H1 (cell line): Measurements from ENCODE around the gene MEF2C. TPM values are rescaled to one million over a fixed set of nuclear protein-coding genes. Genes with fewer than 3 reads are reported as not detected.

Experiments
- CTCF ChIA-PET: fragments of 300-600 bp; sonication (Branson Sonifier 250); formaldehyde crosslinking; loops from one replicate; lab custom pipeline; 2021; ENCODE audit not compliant: partially characterized antibody; lab: Charles Lee
- POLR2A ChIA-PET: fragments of 300-600 bp; sonication (Branson Sonifier 250); formaldehyde crosslinking; loops from one replicate; lab custom pipeline; 2021; ENCODE audit warnings: inconsistent platforms; ENCODE audit not compliant: partially characterized antibody; lab: Charles Lee
- DNase-seq, 2 experiments: peaks; one replicate each; pipeline versions ENCODE4 v3.0.0 to v3.0.0-alpha.2; 2010 to 2022; ENCODE audit warnings: low spot score in 2 of 2, low read depth in 1 of 2, mixed read lengths in 1 of 2
- FAIRE-seq: peaks from 2 replicates; lab custom pipeline; 2011; peaks lifted over from hg19 to GRCh38; lab: Jason Lieb, UNC
- H2AFZ ChIP-seq: 2 replicates; pipeline ENCODE4 v1.8.1; 2012; ENCODE audit warnings: low read length, inconsistent platforms
- H2AK5ac ChIP-seq: 2 replicates; pipeline ENCODE4 v1.6.1; 2013; ENCODE audit warnings: low read depth, low read length
- H2BK120ac ChIP-seq: replicated peaks from 2 replicates; pipeline ENCODE3; 2013; ENCODE audit warnings: low read depth, low read length, inconsistent platforms
- H2BK12ac ChIP-seq: 2 replicates; pipeline ENCODE4 v1.6.1; 2013; ENCODE audit warnings: low read depth, low read length
- H2BK15ac ChIP-seq: 2 replicates; pipeline ENCODE4 v1.6.1; 2013; ENCODE audit warnings: low read length
- H2BK20ac ChIP-seq: 2 replicates; pipeline ENCODE4 v1.6.1; 2013; ENCODE audit warnings: low read length
- H2BK5ac ChIP-seq: 2 replicates; pipeline ENCODE4 v1.6.1; 2013; ENCODE audit warnings: low read depth, low read length
- H3K14ac ChIP-seq: 2 replicates; pipeline ENCODE4 v1.6.1; 2013; ENCODE audit warnings: inconsistent platforms; ENCODE audit not compliant: insufficient read length
- H3K18ac ChIP-seq: 2 replicates; pipeline ENCODE4 v1.6.1; 2013; ENCODE audit warnings: low read length; ENCODE audit errors: extremely low read depth
- H3K23ac ChIP-seq: 2 replicates; pipeline ENCODE4 v1.6.1; 2013; ENCODE audit warnings: inconsistent platforms; ENCODE audit not compliant: insufficient read length
- H3K23me2 ChIP-seq: 2 replicates; pipeline ENCODE4 v1.6.1; 2013; ENCODE audit warnings: low read depth, low read length
- H3K27ac ChIP-seq: 2 replicates; pipeline ENCODE4 v1.6.1; 2011; ENCODE audit warnings: low read depth, low read length, inconsistent platforms
- H3K27me3 ChIP-seq, 4 experiments: replicated peaks in 1 of 4; 1 replicate in 1 of 4; 2 replicates in 3 of 4; pipeline versions ENCODE4 v1.6.1 to v1.8.1; 2011 to 2013; ENCODE audit warnings: low read length in 3 of 4, mild to moderate bottlenecking in 3 of 4, inconsistent platforms in 2 of 4, mixed read lengths in 2 of 4, moderate library complexity in 1 of 4; ENCODE audit not compliant: control insufficient read depth in 3 of 4, insufficient read depth in 3 of 4; ENCODE audit errors: extremely low read depth in 1 of 4
- H3K36me3 ChIP-seq, 4 experiments: 2 replicates each; pipeline versions ENCODE4 v1.6.1 to v1.8.1; 2011 to 2013; ENCODE audit warnings: mild to moderate bottlenecking in 4 of 4, low read length in 3 of 4, moderate library complexity in 2 of 4, control low read depth in 1 of 4, inconsistent platforms in 1 of 4; ENCODE audit not compliant: insufficient read depth in 4 of 4, control insufficient read depth in 2 of 4
- H3K4ac ChIP-seq: replicated peaks from 2 replicates; pipeline ENCODE3; 2013; ENCODE audit warnings: low read length, low read depth, mixed read lengths, inconsistent platforms; ENCODE audit not compliant: insufficient read length
- H3K4me1 ChIP-seq, 4 experiments: replicated peaks in 1 of 4; 1 replicate in 1 of 4; 2 replicates in 3 of 4; pipeline versions ENCODE4 v1.6.1 to v1.8.1; 2011 to 2013; ENCODE audit warnings: low read length in 3 of 4, inconsistent platforms in 2 of 4, mixed read lengths in 1 of 4; ENCODE audit not compliant: insufficient read depth in 4 of 4, control insufficient read depth in 3 of 4
- H3K4me2 ChIP-seq, 2 experiments: 2 replicates each; pipeline versions ENCODE4 v1.6.1 to v1.8.1; 2011 to 2013; ENCODE audit warnings: low read depth in 2 of 2, low read length in 2 of 2, control low read depth in 1 of 2, inconsistent platforms in 1 of 2, mild to moderate bottlenecking in 1 of 2; ENCODE audit not compliant: insufficient read depth in 1 of 2
- H3K4me3 ChIP-seq, 4 experiments: fragments of 200-600, 300-600 bp in 1 of 4; sonication (generic), shearing (Covaris generic), sonication (Bioruptor Twin) in 1 of 4; 2 replicates each; pipeline versions ENCODE4 v1.5.1 to v1.8.1; 2011 to 2016; ENCODE audit warnings: low read length in 4 of 4, low read depth in 3 of 4, control low read depth in 2 of 4, inconsistent platforms in 2 of 4, mild to moderate bottlenecking in 2 of 4, mixed read lengths in 1 of 4, moderate library complexity in 1 of 4; ENCODE audit not compliant: insufficient read depth in 2 of 4; ENCODE audit errors: extremely low read depth in 1 of 4
- H3K56ac ChIP-seq: replicated peaks from 2 replicates; pipeline ENCODE3; 2013; ENCODE audit warnings: low read depth, mild to moderate bottlenecking, mixed read lengths, low read length, inconsistent platforms; ENCODE audit not compliant: insufficient read length
- H3K79me1 ChIP-seq: 2 replicates; pipeline ENCODE4 v1.6.1; 2013; ENCODE audit warnings: low read depth, low read length, control low read depth
- H3K79me2 ChIP-seq, 2 experiments: 2 replicates each; pipeline versions ENCODE4 v1.6.1 to v1.8.1; 2012 to 2013; ENCODE audit warnings: low read length in 2 of 2, mild to moderate bottlenecking in 2 of 2, inconsistent platforms in 1 of 2; ENCODE audit not compliant: insufficient read depth in 2 of 2, control insufficient read depth in 1 of 2
- H3K9ac ChIP-seq, 4 experiments: replicated peaks in 1 of 4; 1 replicate in 1 of 4; 2 replicates in 3 of 4; pipeline versions ENCODE4 v1.6.1 to v1.8.1; 2011 to 2013; ENCODE audit warnings: low read depth in 3 of 4, low read length in 3 of 4, control low read depth in 2 of 4, mild to moderate bottlenecking in 2 of 4, moderate library complexity in 2 of 4, inconsistent platforms in 1 of 4; ENCODE audit errors: extremely low read depth in 1 of 4
- H3K9me3 ChIP-seq, 2 experiments: 2 replicates each; pipeline versions ENCODE4 v1.6.1 to v1.8.1; 2012 to 2013; ENCODE audit warnings: mild to moderate bottlenecking in 2 of 2, moderate library complexity in 2 of 2, control low read depth in 1 of 2, inconsistent platforms in 1 of 2, low read depth in 1 of 2, low read length in 1 of 2, mixed read lengths in 1 of 2; ENCODE audit not compliant: insufficient read depth in 2 of 2
- H4K20me1 ChIP-seq, 2 experiments: replicated peaks in 1 of 2; 2 replicates each; pipeline versions ENCODE3 to v1.8.1; 2011 to 2013; ENCODE audit warnings: inconsistent platforms in 2 of 2, low read length in 2 of 2, mild to moderate bottlenecking in 1 of 2; ENCODE audit not compliant: insufficient read depth in 2 of 2, control insufficient read depth in 1 of 2
- H4K5ac ChIP-seq: 2 replicates; pipeline ENCODE4 v1.6.1; 2013; ENCODE audit warnings: low read length, low read depth, mixed read lengths, inconsistent platforms; ENCODE audit not compliant: insufficient read length
- H4K8ac ChIP-seq: 2 replicates; pipeline ENCODE4 v1.8.0; 2013; ENCODE audit warnings: mild to moderate bottlenecking, moderate library complexity, low read length, inconsistent platforms; ENCODE audit not compliant: insufficient read depth; ENCODE audit errors: extremely low read depth
- H4K91ac ChIP-seq: replicated peaks from 2 replicates; pipeline ENCODE3; 2013; ENCODE audit warnings: low read length, mixed read lengths, inconsistent platforms; ENCODE audit not compliant: insufficient read length
- WGBS, 2 experiments: shearing (Covaris generic) in 1 of 2; methylation state at CpG; one replicate each; pipeline versions ENCODE4 v1.1.6 to v1.1.7; 2013 to 2015; ENCODE audit warnings: low lambda C conversion rate in 2 of 2, mixed read lengths in 2 of 2, inconsistent platforms in 1 of 2, low coverage in 1 of 2, missing lambda C conversion rate in 1 of 2; ENCODE audit not compliant: insufficient replicate concordance in 2 of 2, insufficient coverage in 1 of 2, insufficient read length in 1 of 2; ENCODE audit errors: extremely low coverage in 1 of 2, missing lambda C conversion rate in 1 of 2; 5-methylcytosine and 5-hydroxymethylcytosine counted together
- polyA plus RNA-seq, 7 experiments: library from polyadenylated mRNA; depleted of rRNA in 3 of 7; stranded (reverse) in 5 of 7; unstranded in 2 of 7; fragments of >200 nt in 5 of 7; fragments of 200-250 nt in 2 of 7; gene quantifications; 1 replicate in 5 of 7; 2 replicates in 1 of 7; 4 replicates in 1 of 7; pipeline versions ENCODE4 v1.2.1 to v1.2.3, GENCODE V29; 2011 to 2013; ENCODE audit warnings: missing spikeins in 2 of 7, mixed read lengths in 2 of 7
- total RNA-seq: library from RNA; stranded (reverse); fragmentation: NEBNext Ultra II Directional; extraction: Animal tissue kit (Norgen Biotek cat#: 25700); gene quantifications from 2 replicates; pipeline ENCODE4 v1.2.1, GENCODE V29; 2021

Gene MEF2C
- total and polyA plus RNA-seq, 2 of the 8 experiments (the other 6 are each of a cell fraction or from before 2014, with no cell fraction given) = 0.59 to 0.99 TPM

DNA sequence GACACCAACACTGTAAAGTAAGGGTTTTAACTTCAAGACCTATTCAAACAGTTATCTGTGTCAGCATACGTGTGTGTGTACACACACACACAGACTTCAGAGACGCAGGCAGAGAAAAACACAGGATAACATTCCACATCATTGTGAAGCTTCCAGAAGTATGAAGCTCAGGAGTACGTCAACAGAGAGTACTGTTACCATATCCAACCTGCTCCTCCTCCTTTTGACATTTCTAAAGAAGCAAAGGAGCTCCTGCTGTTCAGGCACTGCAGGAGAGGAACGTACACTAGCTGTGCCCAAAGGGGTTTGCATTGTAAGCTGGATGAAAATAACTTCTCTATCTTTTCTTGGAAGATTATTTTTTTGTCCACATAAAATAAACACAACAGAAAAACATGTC is 180.7 kb downstream of the MEF2C start:
- no peaks in the 10 kb centered on the region for H3K27me3 ChIP-seq
- H2AK5ac ChIP-seq = no peak overlapping the region
- H2BK20ac ChIP-seq = no peak overlapping the region
- H2AFZ ChIP-seq = no peak overlapping the region
- peaks cover 0 to 7% (median 2%) of the 10 kb centered on the region in 4 experiments; a peak in 5 of 7 replicates for H3K4me1 ChIP-seq
- H3K4me2 ChIP-seq = peak overlapping the region; percentile 23 to 36; a peak in 3 of 4 replicates
- CTCF ChIA-PET = interaction anchor here (0.6 to 4.5 kb wide), 5 partner anchors 12 to 921 kb away, joined by 3 to 53 read pairs (median 4); no protein-coding TSS in a partner anchor
- H3K23ac ChIP-seq = no peak overlapping the region
- H3K36me3 ChIP-seq = no peaks in the 10 kb centered on the region
- DNase-seq (no peak), FAIRE-seq (peak; percentile 57)
- no peaks in the 10 kb centered on the region for H3K23me2 ChIP-seq
- no peaks in the 10 kb centered on the region for H4K20me1 ChIP-seq
- H4K8ac ChIP-seq = no peak overlapping the region
- H2BK5ac ChIP-seq = no peak overlapping the region
- H3K79me1 ChIP-seq = no peaks in the 10 kb centered on the region
- no peak overlapping the region for H3K56ac ChIP-seq
- no peak overlapping the region for H2BK15ac ChIP-seq
- no peak overlapping the region for H4K91ac ChIP-seq
- no peak overlapping the region for H3K9ac ChIP-seq
- POLR2A ChIA-PET = interaction anchor here (1.2 kb wide), 1 partner anchor 12 kb away, joined by 4 read pairs; no protein-coding TSS in a partner anchor
- WGBS, 2 experiments = 29% methylated on average over 4 of the region's 4 CpGs; no CpG with 5 or more reads in 1 of the 2 experiments
- H3K14ac ChIP-seq = no peak overlapping the region
- no peaks in the 10 kb centered on the region for H3K79me2 ChIP-seq
- H3K18ac ChIP-seq = no peak overlapping the region
- peak overlapping the region in 1 of 4 experiments; percentile 9; a peak in 1 of 8 replicates for H3K4me3 ChIP-seq
- no peak overlapping the region for H3K27ac ChIP-seq
- H3K4ac ChIP-seq = no peak overlapping the region
- no peaks in the 10 kb centered on the region for H3K9me3 ChIP-seq
- no peak overlapping the region for H2BK12ac ChIP-seq
- H2BK120ac ChIP-seq = no peak overlapping the region
- no peak overlapping the region for H4K5ac ChIP-seq
